H9 (cell line): Measurements from ENCODE around the gene BIRC7. TPM values are rescaled to one million over a fixed set of nuclear protein-coding genes. Genes with fewer than 3 reads are reported as not detected.

ENCODE experiments used
- DNase-seq: peaks from one replicate; pipeline ENCODE4 v3.0.0-alpha.2; 2017
- H2AFZ ChIP-seq: one replicate; pipeline ENCODE4 v1.6.1; 2013; ENCODE audit warnings: mild to moderate bottlenecking, low read length, control low read depth, moderate library complexity
- H2AK5ac ChIP-seq: 2 replicates; pipeline ENCODE4 v1.6.1; 2013; ENCODE audit warnings: low read length, control low read depth, mixed read lengths; ENCODE audit not compliant: insufficient read length
- H2BK120ac ChIP-seq: one replicate; pipeline ENCODE4 v1.6.1; 2013; ENCODE audit warnings: low read depth, mild to moderate bottlenecking, low read length, control low read depth, inconsistent platforms; ENCODE audit not compliant: poor library complexity, severe bottlenecking
- H2BK12ac ChIP-seq: 2 replicates; pipeline ENCODE4 v1.6.1; 2013; ENCODE audit warnings: low read length, control low read depth, mixed read lengths, low read depth; ENCODE audit not compliant: insufficient read length
- H2BK15ac ChIP-seq: 2 replicates; pipeline ENCODE4 v1.6.1; 2013; ENCODE audit warnings: low read depth, low read length, control low read depth
- H2BK20ac ChIP-seq: one replicate; pipeline ENCODE4 v1.6.1; 2013; ENCODE audit warnings: low read depth, mild to moderate bottlenecking, low read length, control low read depth, inconsistent platforms; ENCODE audit not compliant: poor library complexity, severe bottlenecking
- H2BK5ac ChIP-seq: 2 replicates; pipeline ENCODE4 v1.6.1; 2013; ENCODE audit warnings: low read length, control low read depth, mixed read lengths; ENCODE audit not compliant: insufficient read length
- H3K14ac ChIP-seq: 2 replicates; pipeline ENCODE4 v1.6.1; 2013; ENCODE audit warnings: low read length, control low read depth; ENCODE audit not compliant: insufficient read depth
- H3K18ac ChIP-seq: 2 replicates; pipeline ENCODE4 v1.6.1; 2013; ENCODE audit warnings: low read depth, mild to moderate bottlenecking, mixed read lengths, low read length, control low read depth; ENCODE audit not compliant: insufficient read length
- H3K23ac ChIP-seq: 2 replicates; pipeline ENCODE4 v1.6.1; 2013; ENCODE audit warnings: low read length, control low read depth, mixed read lengths, low read depth; ENCODE audit not compliant: insufficient read length
- H3K23me2 ChIP-seq: 2 replicates; pipeline ENCODE4 v1.6.1; 2013; ENCODE audit warnings: low read depth, mild to moderate bottlenecking, mixed read lengths, low read length, control low read depth; ENCODE audit not compliant: insufficient read length, poor library complexity, severe bottlenecking
- H3K27ac ChIP-seq: 2 replicates; pipeline ENCODE4 v1.5.1; 2013; ENCODE audit warnings: low read length, control low read depth, mixed read lengths, low read depth; ENCODE audit not compliant: insufficient read length
- H3K27me3 ChIP-seq: 2 replicates; pipeline ENCODE4 v1.6.1; 2013; ENCODE audit warnings: low read length, control low read depth, inconsistent platforms; ENCODE audit not compliant: insufficient read depth
- H3K4ac ChIP-seq: 2 replicates; pipeline ENCODE4 v1.6.1; 2013; ENCODE audit warnings: low read depth, mild to moderate bottlenecking, control low read depth, inconsistent platforms, low read length, moderate library complexity
- H3K4me1 ChIP-seq: 2 replicates; pipeline ENCODE4 v1.6.1; 2013; ENCODE audit warnings: low read length, control low read depth, inconsistent platforms; ENCODE audit not compliant: insufficient read depth
- H3K4me2 ChIP-seq: 2 replicates; pipeline ENCODE4 v1.6.1; 2013; ENCODE audit warnings: low read length, control low read depth, mixed read lengths; ENCODE audit not compliant: insufficient read length, insufficient read depth
- H3K56ac ChIP-seq: 2 replicates; pipeline ENCODE4 v1.6.1; 2013; ENCODE audit warnings: low read depth, mild to moderate bottlenecking, mixed read lengths, low read length, control low read depth; ENCODE audit not compliant: insufficient read length
- H3K79me1 ChIP-seq: 2 replicates; pipeline ENCODE4 v1.6.1; 2013; ENCODE audit warnings: low read depth, mild to moderate bottlenecking, moderate library complexity, low read length, control low read depth, inconsistent platforms; ENCODE audit not compliant: insufficient read depth, poor library complexity, severe bottlenecking
- H3K79me2 ChIP-seq: 2 replicates; pipeline ENCODE4 v1.6.1; 2013; ENCODE audit warnings: low read length, control low read depth, inconsistent platforms; ENCODE audit not compliant: insufficient read depth
- H3K9ac ChIP-seq: 2 replicates; pipeline ENCODE4 v1.6.1; 2013; ENCODE audit warnings: low read length, control low read depth, mixed read lengths; ENCODE audit not compliant: insufficient read length; ENCODE audit errors: extremely low read depth
- H3K9me3 ChIP-seq: one replicate; pipeline ENCODE4 v1.6.1; 2013; ENCODE audit warnings: low read depth, low read length, inconsistent platforms; ENCODE audit not compliant: control insufficient read depth
- H3T11ph ChIP-seq: one replicate; pipeline ENCODE4 v1.6.1; 2013; ENCODE audit warnings: mild to moderate bottlenecking, low read length, control low read depth, inconsistent platforms
- H4K20me1 ChIP-seq: one replicate; pipeline ENCODE4 v1.6.1; 2013; ENCODE audit not compliant: control insufficient read depth, insufficient read length, insufficient read depth
- H4K5ac ChIP-seq: 2 replicates; pipeline ENCODE4 v1.6.1; 2013; ENCODE audit warnings: low read depth, mild to moderate bottlenecking, mixed read lengths, low read length, control low read depth; ENCODE audit not compliant: insufficient read length
- H4K8ac ChIP-seq: replicated peaks from 2 replicates; pipeline ENCODE4 v1.6.1; 2013; ENCODE audit warnings: low read length, control low read depth, mixed read lengths, low read depth; ENCODE audit not compliant: insufficient read length
- H4K91ac ChIP-seq: 2 replicates; pipeline ENCODE4 v1.6.1; 2013; ENCODE audit warnings: low read depth, mild to moderate bottlenecking, moderate library complexity, mixed read lengths, low read length, control low read depth; ENCODE audit not compliant: insufficient read length
- H3K27ac Mint-ChIP-seq, 3 experiments: 2 replicates in 2 of 3; 3 replicates in 1 of 3; pipeline ENCODE4 v1.8.0; 2020 to 2021; ENCODE audit warnings: mixed read lengths in 3 of 3, mild to moderate bottlenecking in 1 of 3, moderate library complexity in 1 of 3
- H3K27me3 Mint-ChIP-seq: 2 replicates; pipeline ENCODE4 v1.8.0; 2021; ENCODE audit warnings: low read depth, mild to moderate bottlenecking, moderate library complexity, mixed read lengths
- H3K36me3 Mint-ChIP-seq, 3 experiments: 2 replicates in 2 of 3; 3 replicates in 1 of 3; pipeline ENCODE4 v1.8.0; 2020 to 2021; ENCODE audit warnings: low read depth in 3 of 3, mixed read lengths in 3 of 3; ENCODE audit not compliant: insufficient read depth in 1 of 3
- H3K4me1 Mint-ChIP-seq, 2 experiments: 2 replicates each; pipeline ENCODE4 v1.8.0; 2020; ENCODE audit warnings: mixed read lengths in 2 of 2
- H3K4me3 Mint-ChIP-seq, 2 experiments: 2 replicates in 1 of 2; 3 replicates in 1 of 2; pipeline ENCODE4 v1.8.0; 2020 to 2021; ENCODE audit warnings: mild to moderate bottlenecking in 2 of 2, mixed read lengths in 2 of 2, moderate library complexity in 1 of 2
- H3K9me3 Mint-ChIP-seq, 2 experiments: 2 replicates in 1 of 2; 3 replicates in 1 of 2; pipeline ENCODE4 v1.8.0; 2020; ENCODE audit warnings: mild to moderate bottlenecking in 2 of 2, mixed read lengths in 2 of 2, moderate library complexity in 1 of 2
- WGBS: extraction: QIAGEN DNeasy Blood & Tissue Kit; methylation state at CpG from one replicate; pipeline ENCODE4 v1.1.7; 2013; ENCODE audit warnings: missing lambda C conversion rate, low lambda C conversion rate, mixed read lengths; ENCODE audit not compliant: insufficient read length; ENCODE audit errors: extremely low coverage; 5-methylcytosine and 5-hydroxymethylcytosine counted together
- total RNA-seq: library from RNA; stranded (reverse); gene quantifications from 2 replicates; pipeline ENCODE4 v1.2.1, GENCODE V29; 2021
- TF ChIP-seq, protein P1 (sequence below): fragments of 200-600 bp; sonication (generic); conservative IDR thresholded peaks from 3 replicates; pipeline ENCODE4 v1.8.0; 2021; ENCODE audit warnings: antibody characterized with exemption, mild to moderate bottlenecking

Gene BIRC7
- total RNA-seq, 1 experiment from 2014 or later: not detected

DNA sequence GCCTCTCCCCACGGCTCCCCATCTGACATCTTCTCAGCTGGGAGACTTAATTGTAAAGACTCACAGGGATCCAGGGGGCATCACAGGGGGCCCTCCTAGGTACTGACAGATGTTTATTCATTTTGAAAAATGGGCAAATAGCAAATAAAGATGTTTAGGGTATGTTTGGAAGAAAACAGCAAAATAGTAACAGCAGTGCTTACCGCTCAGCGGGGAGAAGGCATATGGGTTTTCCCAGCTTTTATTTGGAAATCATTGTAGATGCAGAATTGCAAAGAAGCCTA, 2.7 kb upstream of the BIRC7 start:
- Histone ChIP-seq H2BK5ac (no peak overlapping the region), H3K9me3 (no peaks in the 10 kb centered on the region), H3K56ac (no peak overlapping the region), H3K4ac (no peak overlapping the region), H3K9ac (no peak overlapping the region), H3K4me2 (no peak overlapping the region), H3K18ac (no peak overlapping the region), H2AK5ac (no peak overlapping the region), H3K79me2 (no peaks in the 10 kb centered on the region), H3K27ac (no peak overlapping the region), H3K4me1 (peaks cover 2% of the 10 kb centered on the region; the same call in 1 of the 2 replicates), H2BK120ac (no peak overlapping the region), H3K27me3 (no peaks in the 10 kb centered on the region), H4K5ac (no peak overlapping the region), H4K8ac (no peak overlapping the region), H3T11ph (no peak overlapping the region), H4K91ac (no peak overlapping the region), H3K23ac (no peak overlapping the region), H3K79me1 (no peaks in the 10 kb centered on the region), H4K20me1 (no peaks in the 10 kb centered on the region), H2BK12ac (no peak overlapping the region), H2BK20ac (no peak overlapping the region), H2BK15ac (no peak overlapping the region), H3K14ac (no peak overlapping the region), H3K23me2 (no peaks in the 10 kb centered on the region), H2AFZ (no peak overlapping the region)
- Mint-ChIP-seq H3K27ac (no peak overlapping the region), H3K4me3 (no peak overlapping the region; a peak in 1 of 5 replicates), H3K27me3 (peaks cover 17% of the 10 kb centered on the region), H3K4me1 (peaks cover 33 to 57% of the 10 kb centered on the region in 2 experiments), H3K36me3 (no peaks in the 10 kb centered on the region), H3K9me3 (no peaks in the 10 kb centered on the region; a peak in 1 of 5 replicates)
- TF ChIP-seq, protein P1, sequence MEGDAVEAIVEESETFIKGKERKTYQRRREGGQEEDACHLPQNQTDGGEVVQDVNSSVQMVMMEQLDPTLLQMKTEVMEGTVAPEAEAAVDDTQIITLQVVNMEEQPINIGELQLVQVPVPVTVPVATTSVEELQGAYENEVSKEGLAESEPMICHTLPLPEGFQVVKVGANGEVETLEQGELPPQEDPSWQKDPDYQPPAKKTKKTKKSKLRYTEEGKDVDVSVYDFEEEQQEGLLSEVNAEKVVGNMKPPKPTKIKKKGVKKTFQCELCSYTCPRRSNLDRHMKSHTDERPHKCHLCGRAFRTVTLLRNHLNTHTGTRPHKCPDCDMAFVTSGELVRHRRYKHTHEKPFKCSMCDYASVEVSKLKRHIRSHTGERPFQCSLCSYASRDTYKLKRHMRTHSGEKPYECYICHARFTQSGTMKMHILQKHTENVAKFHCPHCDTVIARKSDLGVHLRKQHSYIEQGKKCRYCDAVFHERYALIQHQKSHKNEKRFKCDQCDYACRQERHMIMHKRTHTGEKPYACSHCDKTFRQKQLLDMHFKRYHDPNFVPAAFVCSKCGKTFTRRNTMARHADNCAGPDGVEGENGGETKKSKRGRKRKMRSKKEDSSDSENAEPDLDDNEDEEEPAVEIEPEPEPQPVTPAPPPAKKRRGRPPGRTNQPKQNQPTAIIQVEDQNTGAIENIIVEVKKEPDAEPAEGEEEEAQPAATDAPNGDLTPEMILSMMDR: no peak
- no CpG with 5 or more reads among the region's 3 CpGs for WGBS
- no peak for DNase-seq
